Retinal pigment epithelial cell (primary cell): ENCODE data around the gene APIP.

Source experiments
- DNase-seq: peaks from one replicate; pipeline ENCODE4 v3.0.0-alpha.2; 2010; ENCODE audit warnings: low read depth
- H3K4me3 ChIP-seq: 2 replicates; pipeline ENCODE4 v1.5.1; 2011; ENCODE audit warnings: mild to moderate bottlenecking, low read length, control low read depth, moderate library complexity
- TF ChIP-seq, protein P1 (sequence below): conservative IDR thresholded peaks from 2 replicates; pipeline ENCODE4 v1.5.1; 2011; ENCODE audit warnings: low read depth, low read length, control low read depth, inconsistent platforms

The APIP gene

GRCh38 chr11:34865261-34865660 is 50.9 kb downstream of the APIP start:
- no peak for DNase-seq
- no peak overlapping the region for H3K4me3 ChIP-seq
- TF ChIP-seq, protein P1, sequence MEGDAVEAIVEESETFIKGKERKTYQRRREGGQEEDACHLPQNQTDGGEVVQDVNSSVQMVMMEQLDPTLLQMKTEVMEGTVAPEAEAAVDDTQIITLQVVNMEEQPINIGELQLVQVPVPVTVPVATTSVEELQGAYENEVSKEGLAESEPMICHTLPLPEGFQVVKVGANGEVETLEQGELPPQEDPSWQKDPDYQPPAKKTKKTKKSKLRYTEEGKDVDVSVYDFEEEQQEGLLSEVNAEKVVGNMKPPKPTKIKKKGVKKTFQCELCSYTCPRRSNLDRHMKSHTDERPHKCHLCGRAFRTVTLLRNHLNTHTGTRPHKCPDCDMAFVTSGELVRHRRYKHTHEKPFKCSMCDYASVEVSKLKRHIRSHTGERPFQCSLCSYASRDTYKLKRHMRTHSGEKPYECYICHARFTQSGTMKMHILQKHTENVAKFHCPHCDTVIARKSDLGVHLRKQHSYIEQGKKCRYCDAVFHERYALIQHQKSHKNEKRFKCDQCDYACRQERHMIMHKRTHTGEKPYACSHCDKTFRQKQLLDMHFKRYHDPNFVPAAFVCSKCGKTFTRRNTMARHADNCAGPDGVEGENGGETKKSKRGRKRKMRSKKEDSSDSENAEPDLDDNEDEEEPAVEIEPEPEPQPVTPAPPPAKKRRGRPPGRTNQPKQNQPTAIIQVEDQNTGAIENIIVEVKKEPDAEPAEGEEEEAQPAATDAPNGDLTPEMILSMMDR: no peak

DNA sequence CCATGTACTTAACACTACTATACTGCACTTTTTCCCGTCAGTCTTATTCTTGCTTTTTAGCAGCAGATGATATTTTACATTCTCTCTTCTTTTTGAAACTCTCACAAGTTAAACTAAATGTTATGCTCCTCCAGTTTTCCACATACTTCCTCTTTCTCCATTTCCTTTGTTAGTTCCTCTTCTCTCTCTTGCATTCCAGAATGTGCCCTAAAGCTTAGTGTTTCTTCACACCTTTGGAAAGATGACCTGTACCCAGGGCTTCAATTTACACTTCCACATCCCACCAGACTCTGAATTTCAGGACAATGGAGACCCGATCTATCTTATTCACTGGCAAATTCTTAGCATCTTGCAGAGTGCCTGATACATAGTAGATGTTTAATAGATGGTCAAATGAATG is 51.8 kb downstream of the APIP start:
- TF ChIP-seq, protein P1: no peak
- H3K4me3 ChIP-seq: no peak overlapping the region
- no peak for DNase-seq

DNA sequence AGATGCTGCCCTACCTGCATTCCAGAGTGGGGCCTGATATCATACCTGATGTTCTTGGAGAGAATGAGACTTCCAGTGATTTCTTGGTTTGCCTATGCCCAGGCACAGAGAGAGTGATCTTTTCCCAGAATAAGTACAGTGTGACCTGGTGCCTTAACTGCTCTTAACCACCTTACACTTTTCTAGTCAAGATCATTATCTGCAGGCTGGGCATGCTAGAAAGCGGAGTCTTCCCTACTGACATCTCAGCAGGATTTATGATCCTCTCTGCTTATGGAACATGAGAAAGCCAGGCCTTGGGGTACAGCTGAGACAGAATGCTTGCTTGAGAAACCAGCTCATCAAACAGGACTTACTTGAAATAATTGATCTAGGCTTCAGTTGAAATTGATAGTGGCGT is 53.1 kb downstream of the APIP start:
- no peak overlapping the region for H3K4me3 ChIP-seq
- DNase-seq: no peak
- TF ChIP-seq, protein P1: no peak

- TF ChIP-seq, protein P1: no peak
- no peak for DNase-seq
- no peak overlapping the region for H3K4me3 ChIP-seq
These were observed 55.7 kb downstream of the APIP start for GRCh38 chr11:34860518-34860917.

- DNase-seq: no peak
- H3K4me3 ChIP-seq: no peak overlapping the region
- TF ChIP-seq, protein P1: no peak
These were observed 56.1 kb downstream of the APIP start for GRCh38 chr11:34860034-34860433.

- TF ChIP-seq, protein P1: no peak
- no peak for DNase-seq
- no peak overlapping the region for H3K4me3 ChIP-seq
These were observed 56.7 kb downstream of the APIP start for GRCh38 chr11:34859496-34859895.

GRCh38 chr11:34857463-34857862 is 58.7 kb downstream of the APIP start:
- no peak overlapping the region for H3K4me3 ChIP-seq
- DNase-seq: no peak
- TF ChIP-seq, protein P1: no peak
